Activated naive CD8-positive, alpha-beta T cell treated with anti-CD3 and anti-CD28 coated beads, Interleukin-2, amount 50 U/mL, for 16 hours (primary cell): ENCODE data around the gene SYPL1.
A peak's percentile ranks its signal among the peaks of the same experiment; 100 is the strongest.
"Not testable (repeated sequence)": the region's sequence is repeated elsewhere in the genome, so short reads cannot be mapped to it uniquely, and the experiment has no call there.

Experiments used
- DNase-seq: peaks from one replicate; pipeline ENCODE4 v3.0.0-alpha.2; 2020; ENCODE audit warnings: low read depth, low spot score

Gene SYPL1

GRCh38 chr7:106112118-106112971, at the start of gene SYPL1:
Gene SYPL1, minus strand, starts transcription at chr7:106112312. Its CDS starts 104 bp downstream, at chr7:106112208.
- peak; percentile 82 for DNase-seq

- DNase-seq, result no peak
Measured at GRCh38 chr7:106155027-106155426, 42.9 kb upstream of the SYPL1 start.

- DNase-seq, result peak; percentile 38
Measured at GRCh38 chr7:106153891-106154449, 41.9 kb upstream of the SYPL1 start.

- DNase-seq, result no peak
Measured at GRCh38 chr7:106152313-106152665, 40.2 kb upstream of the SYPL1 start.

- no peak for DNase-seq
Measured at GRCh38 chr7:106151459-106152312, 39.6 kb upstream of the SYPL1 start.

GRCh38 chr7:106143711-106144337, 31.7 kb upstream of the SYPL1 start:
- no peak for DNase-seq

GRCh38 chr7:106142136-106142535, 30.0 kb upstream of the SYPL1 start:
- DNase-seq, result no peak

GRCh38 chr7:106140406-106141173, 28.5 kb upstream of the SYPL1 start:
- DNase-seq, result no peak

GRCh38 chr7:106139265-106140251, 27.4 kb upstream of the SYPL1 start:
- DNase-seq, result no peak

GRCh38 chr7:106138776-106139175, 26.7 kb upstream of the SYPL1 start:
- no peak for DNase-seq

GRCh38 chr7:106138181-106138580, 26.1 kb upstream of the SYPL1 start:
- not testable (repeated sequence) for DNase-seq

GRCh38 chr7:106134241-106134640, 22.1 kb upstream of the SYPL1 start:
- no peak for DNase-seq

- no peak for DNase-seq
Measured at GRCh38 chr7:106129291-106129690, 17.2 kb upstream of the SYPL1 start.

- DNase-seq, result no peak
Measured at GRCh38 chr7:106128836-106129235, 16.7 kb upstream of the SYPL1 start.

- no peak for DNase-seq
Measured at GRCh38 chr7:106127984-106128780, 16.1 kb upstream of the SYPL1 start.

GRCh38 chr7:106126170-106126938, 14.2 kb upstream of the SYPL1 start:
- DNase-seq, result no peak

- no peak for DNase-seq
Measured at GRCh38 chr7:106125417-106125816, 13.3 kb upstream of the SYPL1 start.

- DNase-seq, result no peak
Measured at GRCh38 chr7:106124186-106124585, 12.1 kb upstream of the SYPL1 start.
